GM23338 (cell line): ENCODE results near the gene ABCC1.

Experiments
- CTCF ChIP-seq, 2 experiments: fragments of 200-600 bp in 1 of 2; sonication (generic) in 1 of 2; conservative IDR thresholded peaks; 2 replicates each; pipeline versions ENCODE4 v1.5.1 to v1.6.1; 2016 to 2017; ENCODE audit warnings: antibody characterized with exemption in 2 of 2, low read depth in 2 of 2, mild to moderate bottlenecking in 2 of 2, moderate library complexity in 1 of 2
- EZH2 ChIP-seq: fragments of 200-600 bp; sonication (generic); IDR thresholded peaks from one replicate; pipeline ENCODE4 v1.8.0; 2017; ENCODE audit warnings: antibody characterized with exemption, mild to moderate bottlenecking, low read depth; ENCODE audit not compliant: unreplicated experiment
- POLR2AphosphoS5 ChIP-seq: IDR thresholded peaks from 2 replicates; pipeline ENCODE4 v1.6.1; 2016; ENCODE audit warnings: antibody characterized with exemption, low read depth
- REST ChIP-seq: IDR thresholded peaks from one replicate; pipeline ENCODE4 v1.6.1; 2018; ENCODE audit warnings: antibody characterized with exemption; ENCODE audit not compliant: unreplicated experiment

- no peak for TF ChIP-seq POLR2AphosphoS5
- TF ChIP-seq CTCF (conservative IDR thresholded peaks at IDR 0.05; ENCODE audit: low read depth in 2 of 2) = no peak
- TF ChIP-seq REST = no peak
- TF ChIP-seq EZH2 = no peak
Observed at GRCh38 chr16:16006650-16007049, 57.2 kb downstream of the ABCC1 start.
